Measurements from ENCODE around the gene NEDD9.

- TF ChIP-seq, protein P1, sequence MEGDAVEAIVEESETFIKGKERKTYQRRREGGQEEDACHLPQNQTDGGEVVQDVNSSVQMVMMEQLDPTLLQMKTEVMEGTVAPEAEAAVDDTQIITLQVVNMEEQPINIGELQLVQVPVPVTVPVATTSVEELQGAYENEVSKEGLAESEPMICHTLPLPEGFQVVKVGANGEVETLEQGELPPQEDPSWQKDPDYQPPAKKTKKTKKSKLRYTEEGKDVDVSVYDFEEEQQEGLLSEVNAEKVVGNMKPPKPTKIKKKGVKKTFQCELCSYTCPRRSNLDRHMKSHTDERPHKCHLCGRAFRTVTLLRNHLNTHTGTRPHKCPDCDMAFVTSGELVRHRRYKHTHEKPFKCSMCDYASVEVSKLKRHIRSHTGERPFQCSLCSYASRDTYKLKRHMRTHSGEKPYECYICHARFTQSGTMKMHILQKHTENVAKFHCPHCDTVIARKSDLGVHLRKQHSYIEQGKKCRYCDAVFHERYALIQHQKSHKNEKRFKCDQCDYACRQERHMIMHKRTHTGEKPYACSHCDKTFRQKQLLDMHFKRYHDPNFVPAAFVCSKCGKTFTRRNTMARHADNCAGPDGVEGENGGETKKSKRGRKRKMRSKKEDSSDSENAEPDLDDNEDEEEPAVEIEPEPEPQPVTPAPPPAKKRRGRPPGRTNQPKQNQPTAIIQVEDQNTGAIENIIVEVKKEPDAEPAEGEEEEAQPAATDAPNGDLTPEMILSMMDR (IDR thresholded peaks at IDR 0.05) = no peak
- TF ChIP-seq ZFX (IDR thresholded peaks at IDR 0.05; ENCODE audit: borderline replicate concordance) = no peak
Observed at GRCh38 chr6:11139051-11139960, 93.2 kb downstream of the NEDD9 start.
